ENCODE data around the gene WNT16. TPM values are rescaled to one million over a fixed set of nuclear protein-coding genes. Genes with fewer than 3 reads are reported as not detected.
"Not testable (repeated sequence)": the region's sequence is repeated elsewhere in the genome, so short reads cannot be mapped to it uniquely, and the experiment has no call there.

Gene WNT16
- total and polyA plus RNA-seq, 2 donors (not counting 1 experiment from before 2014, with no cell fraction given): 1.2 to 3.8 TPM

GRCh38 chr7:121286186-121286585 lies 42.6 kb upstream of the WNT16 start:
- Histone ChIP-seq H3K36me3 (ENCODE audit: control insufficient read depth, insufficient read depth, low read length) (peaks cover 2% of the 10 kb centered on the region), H3K4me3 (replicated peaks in 1 of 4; ENCODE audit: control extremely low read depth in 1 of 4, insufficient read depth in 1 of 4, low read depth in 3 of 4, low read length in 4 of 4) (no peak overlapping the region), H3K27ac (ENCODE audit: insufficient read depth, low read length) (no peak overlapping the region), H3K4me1 (ENCODE audit: control insufficient read depth, extremely low read depth, insufficient read depth, low read length) (no peaks in the 10 kb centered on the region), H3K4me2 (ENCODE audit: extremely low read depth, insufficient read depth, low read length) (no peak overlapping the region), H3K79me2 (ENCODE audit: control insufficient read depth, insufficient read depth, low read length) (no peaks in the 10 kb centered on the region), H3K9ac (ENCODE audit: insufficient read depth, low read length) (no peak overlapping the region), H4K20me1 (ENCODE audit: control insufficient read depth, extremely low read depth, insufficient read depth, low read length) (no peaks in the 10 kb centered on the region), H3K9me3 (ENCODE audit: control insufficient read depth, insufficient read depth, low read depth, low read length) (no peaks in the 10 kb centered on the region), H2AFZ (ENCODE audit: low read length) (no peak overlapping the region), H3K27me3 (ENCODE audit: control insufficient read depth, insufficient read depth, low read length) (no peaks in the 10 kb centered on the region)
- no peak for DNase-seq (ENCODE audit: low read depth in 2 of 2)
- TF ChIP-seq EZH2 (IDR thresholded peaks at IDR 0.05; ENCODE audit: low read length, missing control alignments) (no peak), CTCF (conservative IDR thresholded peaks at IDR 0.05 in 1 of 2, IDR thresholded peaks at IDR 0.05 in 1 of 2; ENCODE audit: low read depth in 1 of 2, low read length in 2 of 2) (no peak)

GRCh38 chr7:121286742-121287734 lies 41.8 kb upstream of the WNT16 start:
- no peak overlapping the region for H3K27ac ChIP-seq (ENCODE audit: insufficient read depth, low read length)
- H3K4me3 ChIP-seq (replicated peaks in 1 of 4; ENCODE audit: control extremely low read depth in 1 of 4, insufficient read depth in 1 of 4, low read depth in 3 of 4, low read length in 4 of 4): no peak overlapping the region
- no peaks in the 10 kb centered on the region for H3K27me3 ChIP-seq (ENCODE audit: control insufficient read depth, insufficient read depth, low read length)
- H3K79me2 ChIP-seq (ENCODE audit: control insufficient read depth, insufficient read depth, low read length): no peaks in the 10 kb centered on the region
- TF ChIP-seq EZH2 (IDR thresholded peaks at IDR 0.05; ENCODE audit: low read length, missing control alignments) (no peak), CTCF (conservative IDR thresholded peaks at IDR 0.05 in 1 of 2, IDR thresholded peaks at IDR 0.05 in 1 of 2; ENCODE audit: low read depth in 1 of 2, low read length in 2 of 2) (no peak)
- no peaks in the 10 kb centered on the region for H3K9me3 ChIP-seq (ENCODE audit: control insufficient read depth, insufficient read depth, low read depth, low read length)
- H2AFZ ChIP-seq (ENCODE audit: low read length): no peak overlapping the region
- DNase-seq (ENCODE audit: low read depth in 2 of 2): peak in 1 of 2 donors; percentile 76
- no peaks in the 10 kb centered on the region for H4K20me1 ChIP-seq (ENCODE audit: control insufficient read depth, extremely low read depth, insufficient read depth, low read length)
- H3K4me1 ChIP-seq (ENCODE audit: control insufficient read depth, extremely low read depth, insufficient read depth, low read length): no peaks in the 10 kb centered on the region
- peaks cover 2% of the 10 kb centered on the region for H3K36me3 ChIP-seq (ENCODE audit: control insufficient read depth, insufficient read depth, low read length)
- no peak overlapping the region for H3K4me2 ChIP-seq (ENCODE audit: extremely low read depth, insufficient read depth, low read length)
- H3K9ac ChIP-seq (ENCODE audit: insufficient read depth, low read length): no peak overlapping the region

- Histone ChIP-seq H3K27me3 (ENCODE audit: control insufficient read depth, insufficient read depth, low read length) (no peaks in the 10 kb centered on the region), H3K36me3 (ENCODE audit: control insufficient read depth, insufficient read depth, low read length) (peaks cover 2% of the 10 kb centered on the region), H2AFZ (ENCODE audit: low read length) (no peak overlapping the region), H3K4me1 (ENCODE audit: control insufficient read depth, extremely low read depth, insufficient read depth, low read length) (no peaks in the 10 kb centered on the region), H3K9me3 (ENCODE audit: control insufficient read depth, insufficient read depth, low read depth, low read length) (no peaks in the 10 kb centered on the region), H3K4me3 (replicated peaks in 1 of 4; ENCODE audit: control extremely low read depth in 1 of 4, insufficient read depth in 1 of 4, low read depth in 3 of 4, low read length in 4 of 4) (no peak overlapping the region), H4K20me1 (ENCODE audit: control insufficient read depth, extremely low read depth, insufficient read depth, low read length) (no peaks in the 10 kb centered on the region), H3K4me2 (ENCODE audit: extremely low read depth, insufficient read depth, low read length) (no peak overlapping the region), H3K79me2 (ENCODE audit: control insufficient read depth, insufficient read depth, low read length) (no peaks in the 10 kb centered on the region), H3K9ac (ENCODE audit: insufficient read depth, low read length) (no peak overlapping the region), H3K27ac (ENCODE audit: insufficient read depth, low read length) (no peak overlapping the region)
- no peak for TF ChIP-seq CTCF (conservative IDR thresholded peaks at IDR 0.05 in 1 of 2, IDR thresholded peaks at IDR 0.05 in 1 of 2; ENCODE audit: low read depth in 1 of 2, low read length in 2 of 2)
- TF ChIP-seq EZH2 (IDR thresholded peaks at IDR 0.05; ENCODE audit: low read length, missing control alignments): no peak
- DNase-seq (ENCODE audit: low read depth in 2 of 2): peak; percentile 86 to 92
Observed at GRCh38 chr7:121288894-121289293, 39.9 kb upstream of the WNT16 start.

GRCh38 chr7:121289930-121290329 lies 38.9 kb upstream of the WNT16 start:
- not testable (repeated sequence) for H3K4me2 ChIP-seq (ENCODE audit: extremely low read depth, insufficient read depth, low read length); H3K9me3 ChIP-seq (ENCODE audit: control insufficient read depth, insufficient read depth, low read depth, low read length); H3K9ac ChIP-seq (ENCODE audit: insufficient read depth, low read length); H3K27me3 ChIP-seq (ENCODE audit: control insufficient read depth, insufficient read depth, low read length); DNase-seq (ENCODE audit: low read depth in 2 of 2); H3K4me1 ChIP-seq (ENCODE audit: control insufficient read depth, extremely low read depth, insufficient read depth, low read length); H4K20me1 ChIP-seq (ENCODE audit: control insufficient read depth, extremely low read depth, insufficient read depth, low read length); H3K36me3 ChIP-seq (ENCODE audit: control insufficient read depth, insufficient read depth, low read length); H3K27ac ChIP-seq (ENCODE audit: insufficient read depth, low read length); H2AFZ ChIP-seq (ENCODE audit: low read length); H3K4me3 ChIP-seq (replicated peaks in 1 of 4; ENCODE audit: control extremely low read depth in 1 of 4, insufficient read depth in 1 of 4, low read depth in 3 of 4, low read length in 4 of 4); H3K79me2 ChIP-seq (ENCODE audit: control insufficient read depth, insufficient read depth, low read length)

Measured in fibroblast of lung (primary cell).